WTC11 (cell line): ENCODE data around the gene IL20. TPM values are rescaled to one million over a fixed set of nuclear protein-coding genes. Genes with fewer than 3 reads are reported as not detected.

Source experiments
- ATAC-seq: fragments of 200-7000 bp; cut with Tn5 transposase; 2 replicates; pipeline ENCODE4 v1.10.0; 2021; ENCODE audit warnings: mild to moderate bottlenecking, moderate library complexity
- CTCF ChIA-PET: fragments of 300-600 bp; sonication (Branson Sonifier 250); formaldehyde crosslinking; loops from one replicate; lab custom pipeline; 2021; ENCODE audit warnings: antibody characterized with exemption; lab: Charles Lee
- POLR2A ChIA-PET: fragments of 350-600 bp; sonication (Branson Sonifier 250); formaldehyde crosslinking; loops from one replicate; lab custom pipeline; 2021; ENCODE audit warnings: antibody characterized with exemption; lab: Charles Lee
- DNase-seq: peaks from one replicate; pipeline ENCODE4 v3.0.0; 2021; ENCODE audit warnings: low spot score
- H3K27ac Mint-ChIP-seq: 2 replicates; pipeline ENCODE4 v1.8.0; 2021; ENCODE audit warnings: mixed read lengths
- H3K27me3 Mint-ChIP-seq: 2 replicates; pipeline ENCODE4 v1.8.0; 2021; ENCODE audit warnings: low read depth, mild to moderate bottlenecking, moderate library complexity, mixed read lengths
- H3K36me3 Mint-ChIP-seq: 2 replicates; pipeline ENCODE4 v1.8.0; 2021; ENCODE audit warnings: mixed read lengths
- H3K4me1 Mint-ChIP-seq: 2 replicates; pipeline ENCODE4 v1.8.0; 2022; ENCODE audit warnings: mixed read lengths
- H3K4me3 Mint-ChIP-seq: 2 replicates; pipeline ENCODE4 v1.8.0; 2021; ENCODE audit warnings: mild to moderate bottlenecking, moderate library complexity, mixed read lengths
- H3K9me3 Mint-ChIP-seq: 2 replicates; pipeline ENCODE4 v1.8.0; 2021; ENCODE audit warnings: mixed read lengths
- AR ChIP-seq: fragments of 250-450 bp; sonication (Bioruptor Pico); IDR thresholded peaks from 2 replicates; pipeline ENCODE4 v1.9.0; 2021; ENCODE audit warnings: mild to moderate bottlenecking
- ATF1 ChIP-seq: sonication (generic); formaldehyde crosslinking; IDR thresholded peaks from 2 replicates; pipeline ENCODE4 v1.8.1; 2023; ENCODE audit warnings: mild to moderate bottlenecking, moderate library complexity, missing genetic modification reagents
- CBFB ChIP-seq: sonication (generic); formaldehyde crosslinking; IDR thresholded peaks from 2 replicates; pipeline ENCODE4 v1.8.1; 2022; ENCODE audit warnings: mild to moderate bottlenecking, low read depth, missing genetic modification reagents
- HMGA2 ChIP-seq: fragments of 250-450 bp; sonication (Bioruptor Pico); IDR thresholded peaks from 2 replicates; pipeline ENCODE4 v1.4.0; 2021; ENCODE audit warnings: mild to moderate bottlenecking, moderate library complexity
- KAT7 ChIP-seq: sonication (generic); formaldehyde crosslinking; IDR thresholded peaks from 2 replicates; pipeline ENCODE4 v1.8.1; 2023; ENCODE audit warnings: missing genetic modification reagents, mild to moderate bottlenecking, borderline replicate concordance
- MXD4 ChIP-seq: fragments of 250-450 bp; sonication (Bioruptor Pico); IDR thresholded peaks from 2 replicates; pipeline ENCODE4 v1.8.0; 2021; ENCODE audit warnings: mild to moderate bottlenecking, moderate library complexity, borderline replicate concordance
- NFYB ChIP-seq: sonication (generic); formaldehyde crosslinking; conservative IDR thresholded peaks from 2 replicates; pipeline ENCODE4 v1.8.0; 2022; ENCODE audit warnings: low read depth, missing genetic modification reagents
- RELA ChIP-seq: sonication (generic); formaldehyde crosslinking; IDR thresholded peaks from 2 replicates; pipeline ENCODE4 v1.8.1; 2022; ENCODE audit warnings: missing genetic modification reagents, mild to moderate bottlenecking, borderline replicate concordance
- SMAD4 ChIP-seq: sonication (generic); formaldehyde crosslinking; IDR thresholded peaks from 2 replicates; pipeline ENCODE4 v1.8.0; 2022; ENCODE audit warnings: mild to moderate bottlenecking, missing genetic modification reagents
- USF1 ChIP-seq: sonication (generic); formaldehyde crosslinking; IDR thresholded peaks from 2 replicates; pipeline ENCODE4 v1.8.0; 2022; ENCODE audit warnings: mild to moderate bottlenecking, missing genetic modification reagents
- ZNF317 ChIP-seq: sonication (generic); formaldehyde crosslinking; IDR thresholded peaks from 2 replicates; pipeline ENCODE4 v1.8.1; 2023; ENCODE audit warnings: low read depth, mild to moderate bottlenecking, moderate library complexity, missing genetic modification reagents, borderline replicate concordance
- ZNF416 ChIP-seq: fragments of 250-450 bp; sonication (Bioruptor Pico); IDR thresholded peaks from 2 replicates; pipeline ENCODE4 v1.9.0; 2021; ENCODE audit warnings: mild to moderate bottlenecking, inconsistent platforms
- ZNF423 ChIP-seq: fragments of 250-450 bp; sonication (Bioruptor Pico); IDR thresholded peaks from 2 replicates; pipeline ENCODE4 v2.1.2; 2022; ENCODE audit warnings: mild to moderate bottlenecking, moderate library complexity
- total RNA-seq: library from RNA; stranded (reverse); gene quantifications from 3 replicates; pipeline ENCODE4 v1.2.3, GENCODE V29; 2021
- TF ChIP-seq, protein P1 (sequence below): sonication (generic); formaldehyde crosslinking; IDR thresholded peaks from 2 replicates; pipeline ENCODE4 v1.8.0; 2022; ENCODE audit warnings: mild to moderate bottlenecking, missing genetic modification reagents
- TF ChIP-seq, protein P2 (sequence below): sonication (generic); formaldehyde crosslinking; conservative IDR thresholded peaks from 2 replicates; pipeline ENCODE4 v1.8.1; 2022; ENCODE audit warnings: mild to moderate bottlenecking, missing genetic modification reagents
- TF ChIP-seq, protein P3 (sequence below): sonication (generic); formaldehyde crosslinking; IDR thresholded peaks from 2 replicates; pipeline ENCODE4 v1.8.1; 2022; ENCODE audit warnings: mild to moderate bottlenecking, moderate library complexity, missing genetic modification reagents
- TF ChIP-seq, protein P4 (sequence below): sonication (generic); formaldehyde crosslinking; IDR thresholded peaks from 2 replicates; pipeline ENCODE4 v1.8.1; 2023; ENCODE audit warnings: mild to moderate bottlenecking, missing genetic modification reagents

The IL20 gene
- total RNA-seq, 1 experiment from 2014 or later: not detected

DNA sequence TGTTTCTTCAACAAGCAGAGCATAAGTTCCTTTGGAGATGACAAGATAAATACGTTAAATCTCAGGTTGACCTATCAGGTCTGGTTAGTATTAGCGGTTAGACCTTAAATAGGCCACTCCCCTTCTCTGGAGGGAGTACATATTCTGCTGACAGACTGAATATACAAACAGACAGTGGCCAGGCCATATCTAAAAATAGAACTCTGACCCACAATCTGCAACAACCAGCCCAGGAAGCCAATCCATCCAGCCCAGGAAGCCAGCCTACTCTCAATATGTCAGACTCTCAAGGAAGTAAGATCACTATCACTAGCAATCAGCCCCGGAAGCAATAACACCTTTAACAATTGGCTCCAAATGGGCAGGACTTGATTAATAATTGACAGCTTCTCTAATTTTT lies 6.7 kb downstream of the IL20 start:
- peaks cover 38% of the 10 kb centered on the region for H3K9me3 Mint-ChIP-seq
- peaks cover 5% of the 10 kb centered on the region for H3K27me3 Mint-ChIP-seq
- no peak for ATAC-seq
- no peak for DNase-seq
- TF ChIP-seq, protein P1, sequence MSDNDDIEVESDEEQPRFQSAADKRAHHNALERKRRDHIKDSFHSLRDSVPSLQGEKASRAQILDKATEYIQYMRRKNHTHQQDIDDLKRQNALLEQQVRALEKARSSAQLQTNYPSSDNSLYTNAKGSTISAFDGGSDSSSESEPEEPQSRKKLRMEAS (CRISPR knock-in tag): no peak
- TF ChIP-seq, all 79 proteins: peak for 0
- Mint-ChIP-seq H3K4me1 (no peaks in the 10 kb centered on the region), H3K27ac (no peak overlapping the region), H3K4me3 (no peak overlapping the region), H3K36me3 (peaks cover 10% of the 10 kb centered on the region; the same call in 1 of the 2 replicates)
- POLR2A ChIA-PET: no interaction called here
- CTCF ChIA-PET: no interaction called here

- DNase-seq (no peak), ATAC-seq (no peak)
Measured at GRCh38 chr1:206873603-206874188, 8.3 kb downstream of the IL20 start.

More at GRCh38 chr1:206873603-206874188, 8.3 kb downstream of the IL20 start:
- no peak for TF ChIP-seq MXD4 (CRISPR knock-in tag)
- TF ChIP-seq, protein P2, sequence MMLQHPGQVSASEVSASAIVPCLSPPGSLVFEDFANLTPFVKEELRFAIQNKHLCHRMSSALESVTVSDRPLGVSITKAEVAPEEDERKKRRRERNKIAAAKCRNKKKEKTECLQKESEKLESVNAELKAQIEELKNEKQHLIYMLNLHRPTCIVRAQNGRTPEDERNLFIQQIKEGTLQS: no peak
- TF ChIP-seq ZNF416 (CRISPR knock-in tag): no peak
- no peak for TF ChIP-seq ATF1
- TF ChIP-seq USF1: no peak
- TF ChIP-seq ZNF317 (CRISPR knock-in tag): no peak
- TF ChIP-seq, protein P3, sequence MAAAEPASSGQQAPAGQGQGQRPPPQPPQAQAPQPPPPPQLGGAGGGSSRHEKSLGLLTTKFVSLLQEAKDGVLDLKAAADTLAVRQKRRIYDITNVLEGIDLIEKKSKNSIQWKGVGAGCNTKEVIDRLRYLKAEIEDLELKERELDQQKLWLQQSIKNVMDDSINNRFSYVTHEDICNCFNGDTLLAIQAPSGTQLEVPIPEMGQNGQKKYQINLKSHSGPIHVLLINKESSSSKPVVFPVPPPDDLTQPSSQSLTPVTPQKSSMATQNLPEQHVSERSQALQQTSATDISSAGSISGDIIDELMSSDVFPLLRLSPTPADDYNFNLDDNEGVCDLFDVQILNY (CRISPR knock-in tag): no peak
- TF ChIP-seq AR: no peak
- TF ChIP-seq, protein P4, sequence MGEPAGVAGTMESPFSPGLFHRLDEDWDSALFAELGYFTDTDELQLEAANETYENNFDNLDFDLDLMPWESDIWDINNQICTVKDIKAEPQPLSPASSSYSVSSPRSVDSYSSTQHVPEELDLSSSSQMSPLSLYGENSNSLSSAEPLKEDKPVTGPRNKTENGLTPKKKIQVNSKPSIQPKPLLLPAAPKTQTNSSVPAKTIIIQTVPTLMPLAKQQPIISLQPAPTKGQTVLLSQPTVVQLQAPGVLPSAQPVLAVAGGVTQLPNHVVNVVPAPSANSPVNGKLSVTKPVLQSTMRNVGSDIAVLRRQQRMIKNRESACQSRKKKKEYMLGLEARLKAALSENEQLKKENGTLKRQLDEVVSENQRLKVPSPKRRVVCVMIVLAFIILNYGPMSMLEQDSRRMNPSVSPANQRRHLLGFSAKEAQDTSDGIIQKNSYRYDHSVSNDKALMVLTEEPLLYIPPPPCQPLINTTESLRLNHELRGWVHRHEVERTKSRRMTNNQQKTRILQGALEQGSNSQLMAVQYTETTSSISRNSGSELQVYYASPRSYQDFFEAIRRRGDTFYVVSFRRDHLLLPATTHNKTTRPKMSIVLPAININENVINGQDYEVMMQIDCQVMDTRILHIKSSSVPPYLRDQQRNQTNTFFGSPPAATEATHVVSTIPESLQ: no peak
- TF ChIP-seq ZNF423 (CRISPR knock-in tag): no peak
- no peak for TF ChIP-seq NFYB (CRISPR knock-in tag)
- no peak for TF ChIP-seq SMAD4
- TF ChIP-seq HMGA2 (CRISPR knock-in tag): no peak
- TF ChIP-seq RELA: no peak
- no peak for TF ChIP-seq CBFB (CRISPR knock-in tag)
- TF ChIP-seq KAT7 (CRISPR knock-in tag): no peak
- Mint-ChIP-seq H3K9me3 (peaks cover 53% of the 10 kb centered on the region), H3K27ac (no peak overlapping the region), H3K4me1 (no peaks in the 10 kb centered on the region), H3K36me3 (peaks cover 22% of the 10 kb centered on the region), H3K4me3 (no peak overlapping the region), H3K27me3 (peaks cover 5% of the 10 kb centered on the region)
- ChIA-PET POLR2A (no interaction called here), CTCF (no interaction called here)
